Endothelial cell of umbilical vein (primary cell): Measurements from ENCODE around the gene ATP10A. TPM values are rescaled to one million over a fixed set of nuclear protein-coding genes. Genes with fewer than 3 reads are reported as not detected.

Experiments used
- BruUV-seq: library from RNA; stranded (reverse); fragments of 400-500 nt; replicated peaks from 2 replicates; lab custom pipeline; 2021; lab: Mats Ljungman, UMichigan
- CTCF ChIA-PET: fragments of 300-600, 350-600 bp; sonication (Branson Sonifier 250); formaldehyde crosslinking; loops from one replicate; lab custom pipeline; 2021; ENCODE audit warnings: antibody characterized with exemption, inconsistent platforms; lab: Charles Lee
- POLR2A ChIA-PET: fragments of 300-600, 350-600 bp; sonication (Branson Sonifier 250); formaldehyde crosslinking; loops from one replicate; lab custom pipeline; 2021; ENCODE audit warnings: antibody characterized with exemption, inconsistent platforms; lab: Charles Lee
- DNase-seq: peaks from one replicate; pipeline ENCODE4 v3.0.0-alpha.2; 2011; ENCODE audit warnings: low read depth, low spot score
- FAIRE-seq: peaks from 2 replicates; lab custom pipeline; 2011; peaks lifted over from hg19 to GRCh38; lab: Jason Lieb, UNC
- H2AFZ ChIP-seq: 2 replicates; pipeline ENCODE4 v1.6.0; 2012; ENCODE audit warnings: low read depth, low read length, control low read depth, inconsistent platforms
- H3K27ac ChIP-seq: 2 replicates; pipeline ENCODE4 v1.5.1; 2011; ENCODE audit warnings: low read depth, mild to moderate bottlenecking, control low read depth, low read length, moderate library complexity; ENCODE audit not compliant: insufficient read depth
- H3K27me3 ChIP-seq, 2 experiments: 2 replicates each; pipeline versions ENCODE4 v1.6.0 to v1.6.1; 2011; ENCODE audit warnings: low read length in 2 of 2, mixed read lengths in 1 of 2; ENCODE audit not compliant: control insufficient read depth in 2 of 2, insufficient read depth in 2 of 2
- H3K36me3 ChIP-seq, 2 experiments: 2 replicates in 1 of 2; 3 replicates in 1 of 2; pipeline ENCODE4 v1.5.1; 2011; ENCODE audit warnings: low read length in 2 of 2, mild to moderate bottlenecking in 1 of 2, moderate library complexity in 1 of 2; ENCODE audit not compliant: control insufficient read depth in 2 of 2, insufficient read depth in 2 of 2; ENCODE audit errors: extremely low read depth in 1 of 2
- H3K4me1 ChIP-seq: 3 replicates; pipeline ENCODE4 v1.5.1; 2011; ENCODE audit warnings: mild to moderate bottlenecking, low read length; ENCODE audit not compliant: control insufficient read depth, insufficient read depth; ENCODE audit errors: extremely low read depth
- H3K4me2 ChIP-seq: 2 replicates; pipeline ENCODE4 v1.6.1; 2011; ENCODE audit warnings: low read length, control low read depth, mixed read lengths; ENCODE audit not compliant: insufficient read depth
- H3K4me3 ChIP-seq, 3 experiments: fragments of 200-600 bp in 1 of 3; sonication (generic), shearing (Covaris generic) in 1 of 3; replicated peaks in 1 of 3; 2 replicates each; pipeline ENCODE4 v1.5.1; 2011 to 2016; ENCODE audit warnings: control low read depth in 3 of 3, low read length in 3 of 3, mild to moderate bottlenecking in 2 of 3, inconsistent platforms in 1 of 3, low read depth in 1 of 3, moderate library complexity in 1 of 3; ENCODE audit not compliant: insufficient read depth in 1 of 3
- H3K79me2 ChIP-seq: 2 replicates; pipeline ENCODE4 v1.6.0; 2012; ENCODE audit warnings: low read length, inconsistent platforms; ENCODE audit not compliant: control insufficient read depth, insufficient read depth
- H3K9ac ChIP-seq: replicated peaks from 2 replicates; pipeline ENCODE3; 2011; ENCODE audit warnings: low read length, control low read depth; ENCODE audit not compliant: insufficient read depth; ENCODE audit errors: extremely low read depth
- H3K9me1 ChIP-seq: replicated peaks from 3 replicates; pipeline ENCODE4 v1.6.0; 2011; ENCODE audit warnings: mild to moderate bottlenecking, low read length; ENCODE audit not compliant: control insufficient read depth, insufficient read depth; ENCODE audit errors: extremely low read depth
- H3K9me3 ChIP-seq: replicated peaks from 2 replicates; pipeline ENCODE4 v1.5.1; 2012; ENCODE audit warnings: low read length, inconsistent platforms; ENCODE audit not compliant: control insufficient read depth, insufficient read depth
- H4K20me1 ChIP-seq: replicated peaks from 2 replicates; pipeline ENCODE3; 2011; ENCODE audit warnings: mild to moderate bottlenecking, low read length; ENCODE audit not compliant: control insufficient read depth, insufficient read depth; ENCODE audit errors: extremely low read depth
- CTCF ChIP-seq, 2 donors: IDR thresholded peaks; 1 replicate in 1 of 2; 2 replicates in 1 of 2; pipeline ENCODE4 v1.5.1; 2011; ENCODE audit warnings: low read length in 2 of 2, mild to moderate bottlenecking in 2 of 2, moderate library complexity in 2 of 2, control low read depth in 1 of 2, inconsistent platforms in 1 of 2, low read depth in 1 of 2; ENCODE audit not compliant: insufficient read depth in 1 of 2; ENCODE audit errors: extremely low read depth in 1 of 2
- EZH2 ChIP-seq: IDR thresholded peaks from 2 replicates; pipeline ENCODE4 v1.6.1; 2012; ENCODE audit warnings: borderline replicate concordance, low read depth, mild to moderate bottlenecking, moderate library complexity, low read length, inconsistent platforms; ENCODE audit not compliant: severe bottlenecking
- FOS ChIP-seq: IDR thresholded peaks from 2 replicates; pipeline ENCODE4 v1.6.1; 2011; ENCODE audit warnings: mild to moderate bottlenecking, low read length, moderate library complexity, borderline replicate concordance; ENCODE audit not compliant: insufficient read depth
- GATA2 ChIP-seq: IDR thresholded peaks from 2 replicates; pipeline ENCODE4 v1.7.0; 2011; ENCODE audit warnings: low read depth, mild to moderate bottlenecking, moderate library complexity, mixed read lengths, low read length; ENCODE audit not compliant: insufficient read length, insufficient read depth
- JUN ChIP-seq: IDR thresholded peaks from 2 replicates; pipeline ENCODE4 v1.6.1; 2011; ENCODE audit warnings: borderline replicate concordance, low read depth; ENCODE audit not compliant: insufficient read length, insufficient read depth
- MAX ChIP-seq: IDR thresholded peaks from 2 replicates; pipeline ENCODE4 v1.6.1; 2011; ENCODE audit not compliant: insufficient read depth, insufficient read length
- MYC ChIP-seq: IDR thresholded peaks from one replicate; pipeline ENCODE4 v1.6.1; 2011; ENCODE audit warnings: mild to moderate bottlenecking, low read depth, low read length
- POLR2A ChIP-seq: IDR thresholded peaks from 2 replicates; pipeline ENCODE4 v1.6.1; 2012; ENCODE audit warnings: low read depth, mild to moderate bottlenecking, control low read depth, low read length
- POLR2AphosphoS5 ChIP-seq: IDR thresholded peaks from 2 replicates; pipeline ENCODE4 v1.6.1; 2012; ENCODE audit warnings: low read depth, mild to moderate bottlenecking, control low read depth, low read length, moderate library complexity; ENCODE audit not compliant: insufficient read depth
- dilution Hi-C: fragments of 300-500 bp; cut with MboI; formaldehyde crosslinking; loops from one replicate; pipeline ENCODE4 v1.15.0; 2019; ENCODE audit warnings: low sequenced_read_pairs; ENCODE audit not compliant: extremely low pct_ligation_motif_present
- intact Hi-C: fragments of 100-400 bp; cut with micrococcal nuclease; formaldehyde crosslinking; loops from one replicate; pipeline ENCODE4 v1.10.0; 2022
- polyA plus RNA-seq, 4 experiments: library from polyadenylated mRNA; depleted of rRNA in 3 of 4; stranded (reverse) in 3 of 4; unstranded in 1 of 4; fragments of >200 nt; gene quantifications; 2 replicates each; pipeline versions ENCODE4 v1.2.1 to v1.2.3, GENCODE V29; 2011 to 2012; ENCODE audit warnings: missing spikeins in 1 of 4
- total RNA-seq: library from RNA; stranded (reverse); gene quantifications from 2 replicates; pipeline ENCODE4 v1.2.3, GENCODE V29; 2021

The ATP10A gene
- total and polyA plus RNA-seq, 2 donors (not counting 3 experiments of a cell fraction or from before 2014, with no cell fraction given) = not detected

GRCh38 chr15:25777037-25777436 is 86.1 kb downstream of the ATP10A start:
- H3K4me1 ChIP-seq = no peaks in the 10 kb centered on the region
- H3K27me3 ChIP-seq = no peaks in the 10 kb centered on the region
- no peaks in the 10 kb centered on the region for H3K79me2 ChIP-seq
- POLR2A ChIA-PET = no interaction called here
- no peak overlapping the region for H3K4me3 ChIP-seq
- DNase-seq (no peak), FAIRE-seq (no peak)
- H3K9me1 ChIP-seq = no peaks in the 10 kb centered on the region
- H3K27ac ChIP-seq = no peak overlapping the region
- H4K20me1 ChIP-seq = no peaks in the 10 kb centered on the region
- intact Hi-C loops (no loop called here), dilution Hi-C loops (no loop called here)
- TF ChIP-seq MAX (no peak), EZH2 (no peak), POLR2A (no peak)
- H3K4me2 ChIP-seq = no peak overlapping the region
- no TSS peak for BruUV-seq
- H3K9ac ChIP-seq = no peak overlapping the region
- CTCF ChIA-PET = no interaction called here
- no peaks in the 10 kb centered on the region for H3K36me3 ChIP-seq
- peaks cover 2% of the 10 kb centered on the region for H3K9me3 ChIP-seq
- no peak overlapping the region for H2AFZ ChIP-seq

- no peaks in the 10 kb centered on the region for H3K27me3 ChIP-seq
- no peak overlapping the region for H3K9ac ChIP-seq
Observed at GRCh38 chr15:25776071-25776746, 86.9 kb downstream of the ATP10A start.

More at GRCh38 chr15:25776071-25776746, 86.9 kb downstream of the ATP10A start:
- TF ChIP-seq POLR2AphosphoS5 = no peak
- TF ChIP-seq CTCF (IDR thresholded peaks at IDR 0.05; ENCODE audit: extremely low read depth in 1 of 2, insufficient read depth in 1 of 2, low read depth in 1 of 2, low read length in 2 of 2) = no peak
- no peak for TF ChIP-seq FOS
- TF ChIP-seq MYC = no peak
- TF ChIP-seq GATA2 = no peak
- no peak for TF ChIP-seq EZH2
- no peak for TF ChIP-seq POLR2A
- TF ChIP-seq JUN = no peak
- no peak for TF ChIP-seq MAX
- no peak for DNase-seq
- Histone ChIP-seq H2AFZ (no peak overlapping the region), H3K4me2 (no peak overlapping the region), H3K36me3 (no peaks in the 10 kb centered on the region), H3K9me3 (peaks cover 2% of the 10 kb centered on the region), H3K79me2 (no peaks in the 10 kb centered on the region), H4K20me1 (no peaks in the 10 kb centered on the region), H3K9me1 (no peaks in the 10 kb centered on the region), H3K4me1 (no peaks in the 10 kb centered on the region), H3K27ac (no peak overlapping the region), H3K4me3 (no peak overlapping the region)
- intact Hi-C loops (no loop called here), dilution Hi-C loops (no loop called here)
- BruUV-seq = no TSS peak
- POLR2A ChIA-PET = no interaction called here
- FAIRE-seq = no peak
- CTCF ChIA-PET = no interaction called here
